ENCODE measurements around the gene LPCAT1. TPM values are rescaled to one million over a fixed set of nuclear protein-coding genes. Genes with fewer than 3 reads are reported as not detected.

LPCAT1 gene
- total and polyA plus RNA-seq, 2 experiments from 2014 or later: 44.1 to 56.0 TPM

DNA sequence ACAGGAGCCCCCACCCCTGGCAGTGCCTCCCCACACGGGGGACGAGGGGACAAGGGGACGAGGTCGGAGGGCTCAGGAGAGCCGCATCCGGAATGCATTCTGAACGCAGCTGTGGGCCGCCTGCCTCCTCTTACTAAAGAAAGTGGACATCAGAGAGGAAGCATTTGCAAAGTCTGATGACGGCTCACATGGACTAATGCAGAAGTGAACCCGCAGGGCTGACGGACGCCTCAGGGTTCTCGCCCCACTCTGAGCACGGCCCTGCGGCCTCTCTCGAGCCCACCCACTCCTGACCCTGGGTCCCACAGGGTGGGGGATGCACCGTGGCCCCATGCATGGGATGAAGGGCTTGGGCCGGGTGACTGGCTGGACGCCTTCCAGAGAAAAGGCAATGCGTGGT, 5.9 kb downstream of the LPCAT1 start:
- Histone ChIP-seq H3K79me2 (peaks cover 93% of the 10 kb centered on the region), H4K20me1 (ENCODE audit: insufficient read depth, poor library complexity, severe bottlenecking) (peaks cover 39% of the 10 kb centered on the region), H3K4me1 (ENCODE audit: insufficient read depth) (peaks cover 41% of the 10 kb centered on the region), H3K36me3 (replicated peaks; ENCODE audit: insufficient read depth, low read depth) (no peaks in the 10 kb centered on the region), H3K27me3 (no peaks in the 10 kb centered on the region), H2AFZ (no peak overlapping the region), H3K4me3 (no peak overlapping the region), H3K9me3 (ENCODE audit: low read depth) (no peaks in the 10 kb centered on the region), H3K4me2 (no peak overlapping the region), H3K9me2 (replicated peaks; ENCODE audit: insufficient read depth) (no peaks in the 10 kb centered on the region), H3K27ac (no peak overlapping the region)
- TF ChIP-seq, protein P1, sequence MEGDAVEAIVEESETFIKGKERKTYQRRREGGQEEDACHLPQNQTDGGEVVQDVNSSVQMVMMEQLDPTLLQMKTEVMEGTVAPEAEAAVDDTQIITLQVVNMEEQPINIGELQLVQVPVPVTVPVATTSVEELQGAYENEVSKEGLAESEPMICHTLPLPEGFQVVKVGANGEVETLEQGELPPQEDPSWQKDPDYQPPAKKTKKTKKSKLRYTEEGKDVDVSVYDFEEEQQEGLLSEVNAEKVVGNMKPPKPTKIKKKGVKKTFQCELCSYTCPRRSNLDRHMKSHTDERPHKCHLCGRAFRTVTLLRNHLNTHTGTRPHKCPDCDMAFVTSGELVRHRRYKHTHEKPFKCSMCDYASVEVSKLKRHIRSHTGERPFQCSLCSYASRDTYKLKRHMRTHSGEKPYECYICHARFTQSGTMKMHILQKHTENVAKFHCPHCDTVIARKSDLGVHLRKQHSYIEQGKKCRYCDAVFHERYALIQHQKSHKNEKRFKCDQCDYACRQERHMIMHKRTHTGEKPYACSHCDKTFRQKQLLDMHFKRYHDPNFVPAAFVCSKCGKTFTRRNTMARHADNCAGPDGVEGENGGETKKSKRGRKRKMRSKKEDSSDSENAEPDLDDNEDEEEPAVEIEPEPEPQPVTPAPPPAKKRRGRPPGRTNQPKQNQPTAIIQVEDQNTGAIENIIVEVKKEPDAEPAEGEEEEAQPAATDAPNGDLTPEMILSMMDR (IDR thresholded peaks at IDR 0.05; ENCODE audit: poor library complexity): no peak
- TF ChIP-seq EZH2phosphoT487 (IDR thresholded peaks at IDR 0.05; ENCODE audit: low read depth, severe bottlenecking, unreplicated experiment) (no peak), EZH2 (IDR thresholded peaks at IDR 0.05; ENCODE audit: borderline replicate concordance) (no peak)
- 88% methylated on average over 19 of the region's 20 CpGs for whole genome bisulfite sequencing (ENCODE audit: low lambda C conversion rate, missing lambda C conversion rate)
- no peak for DNase-seq (ENCODE audit: low spot score)

DNA sequence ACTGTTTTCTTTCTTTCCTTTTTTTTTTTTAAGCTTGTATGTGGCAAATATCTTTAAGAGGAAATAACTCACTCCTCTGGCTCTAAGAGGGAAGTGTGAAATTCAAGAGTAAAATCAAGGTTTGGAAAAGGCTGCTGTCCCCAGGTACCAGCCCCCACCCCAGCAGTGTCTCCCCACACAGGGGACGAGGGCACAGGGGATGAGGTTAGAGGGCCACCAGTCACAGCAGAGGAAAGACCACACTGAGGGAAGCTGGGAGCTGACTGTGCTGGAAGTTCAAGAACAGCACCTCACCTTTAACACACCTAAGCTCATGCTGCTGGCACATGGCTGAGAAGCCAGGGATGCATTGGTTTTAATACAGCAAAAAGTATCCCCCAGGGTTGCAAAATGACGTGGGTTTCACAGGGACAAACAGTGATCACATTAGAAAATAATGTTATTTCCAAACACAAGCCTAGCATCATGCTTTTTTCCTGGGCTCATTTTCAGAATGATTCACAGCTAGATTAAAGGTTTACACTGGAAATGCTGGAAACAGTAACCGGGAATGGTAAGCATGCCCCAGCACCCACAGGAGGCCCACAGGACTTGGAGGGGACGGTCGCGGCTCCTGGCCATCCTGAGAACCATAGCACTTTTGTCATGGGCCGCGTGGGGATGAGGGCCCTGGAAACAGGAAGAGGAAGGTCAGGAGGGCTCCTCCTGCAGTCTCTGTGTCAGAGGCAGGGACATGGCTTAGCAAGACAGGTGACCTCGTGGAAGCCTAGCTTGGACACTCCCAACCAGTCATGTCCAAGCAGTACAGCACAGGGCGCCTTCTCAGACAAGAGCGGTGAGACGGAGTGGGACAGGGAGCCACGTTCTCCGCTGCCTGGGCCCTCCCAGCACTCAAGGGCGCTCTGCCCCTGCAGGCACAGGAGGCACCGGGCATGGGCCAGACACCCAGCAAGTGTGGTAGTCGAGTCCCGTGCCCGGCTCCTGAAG, 6.9 kb downstream of the LPCAT1 start:
- TF ChIP-seq EZH2 (IDR thresholded peaks at IDR 0.05; ENCODE audit: borderline replicate concordance) (no peak), EZH2phosphoT487 (IDR thresholded peaks at IDR 0.05; ENCODE audit: low read depth, severe bottlenecking, unreplicated experiment) (no peak)
- TF ChIP-seq, protein P1 (IDR thresholded peaks at IDR 0.05; ENCODE audit: poor library complexity): no peak
- Histone ChIP-seq H3K4me2 (peak overlapping the region; percentile 27), H3K79me2 (peaks cover 93% of the 10 kb centered on the region), H4K20me1 (ENCODE audit: insufficient read depth, poor library complexity, severe bottlenecking) (peaks cover 30% of the 10 kb centered on the region), H3K27me3 (no peaks in the 10 kb centered on the region), H2AFZ (no peak overlapping the region), H3K4me1 (ENCODE audit: insufficient read depth) (peaks cover 33% of the 10 kb centered on the region), H3K9me3 (ENCODE audit: low read depth) (no peaks in the 10 kb centered on the region), H3K4me3 (no peak overlapping the region), H3K36me3 (replicated peaks; ENCODE audit: insufficient read depth, low read depth) (no peaks in the 10 kb centered on the region), H3K9me2 (replicated peaks; ENCODE audit: insufficient read depth) (no peaks in the 10 kb centered on the region), H3K27ac (peak overlapping the region; percentile 86)
- DNase-seq (ENCODE audit: low spot score): no peak
- WGBS (ENCODE audit: low lambda C conversion rate, missing lambda C conversion rate): 82% methylated on average over 19 of the region's 19 CpGs

DNA sequence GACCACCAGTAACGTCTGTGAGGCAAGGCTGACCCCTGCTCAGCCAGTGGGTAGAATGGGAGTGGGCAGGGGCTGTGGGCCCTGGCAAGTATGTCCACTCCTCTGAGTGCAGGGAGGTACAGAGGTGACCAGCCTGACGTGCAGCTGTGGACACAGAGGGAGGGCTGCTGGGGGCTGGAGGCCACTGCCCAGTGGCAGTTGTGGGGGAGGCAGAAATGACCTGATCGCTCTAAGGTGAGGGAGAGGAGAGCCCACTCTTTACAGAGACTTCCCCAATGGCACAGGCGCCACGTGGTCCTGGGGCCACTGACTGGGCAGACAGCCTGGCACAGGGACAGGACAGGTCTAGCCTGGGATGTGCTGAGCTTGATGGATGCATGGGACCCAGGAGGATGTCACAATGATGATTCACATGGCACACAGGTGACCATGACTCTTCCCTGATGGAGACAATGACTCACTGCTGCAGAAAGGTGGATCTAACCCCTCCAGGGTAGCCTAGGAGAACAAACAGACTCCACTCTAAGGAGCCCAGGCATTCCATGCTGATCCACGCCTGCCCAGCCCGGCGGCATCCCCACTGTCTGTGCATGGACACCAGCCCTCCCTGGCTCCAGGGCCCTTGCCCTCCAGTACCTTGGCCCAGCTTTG, 7.7 kb downstream of the LPCAT1 start:
- H3K27ac ChIP-seq: peak overlapping the region; percentile 86

More for the DNA sequence above, 7.7 kb downstream of the LPCAT1 start:
- no peaks in the 10 kb centered on the region for H3K36me3 ChIP-seq (replicated peaks; ENCODE audit: insufficient read depth, low read depth)
- TF ChIP-seq, protein P1 (IDR thresholded peaks at IDR 0.05; ENCODE audit: poor library complexity): no peak
- TF ChIP-seq EZH2 (IDR thresholded peaks at IDR 0.05; ENCODE audit: borderline replicate concordance) (no peak), EZH2phosphoT487 (IDR thresholded peaks at IDR 0.05; ENCODE audit: low read depth, severe bottlenecking, unreplicated experiment) (no peak)
- H3K4me3 ChIP-seq: no peak overlapping the region
- no peaks in the 10 kb centered on the region for H3K27me3 ChIP-seq
- peaks cover 26% of the 10 kb centered on the region for H3K4me1 ChIP-seq (ENCODE audit: insufficient read depth)
- H3K9me3 ChIP-seq (ENCODE audit: low read depth): no peaks in the 10 kb centered on the region
- WGBS (ENCODE audit: low lambda C conversion rate, missing lambda C conversion rate): 75% methylated on average over 8 of the region's 8 CpGs
- peaks cover 21% of the 10 kb centered on the region for H4K20me1 ChIP-seq (ENCODE audit: insufficient read depth, poor library complexity, severe bottlenecking)
- H2AFZ ChIP-seq: no peak overlapping the region
- H3K4me2 ChIP-seq: peak overlapping the region; percentile 27
- peaks cover 91% of the 10 kb centered on the region for H3K79me2 ChIP-seq
- DNase-seq (ENCODE audit: low spot score): peak; percentile 68
- no peaks in the 10 kb centered on the region for H3K9me2 ChIP-seq (replicated peaks; ENCODE audit: insufficient read depth)
